HepG2 (cell line): ENCODE data around the gene CRYBA2.

Experiments
- CBX2 ChIP-seq, 2 experiments: fragments of 200-600 bp in 1 of 2; sonication (generic); formaldehyde crosslinking in 1 of 2; IDR thresholded peaks; 2 replicates each; pipeline versions ENCODE4 v1.7.0 to v1.8.1; 2018 to 2022; ENCODE audit warnings: low read depth in 2 of 2, low read length in 1 of 2, mild to moderate bottlenecking in 1 of 2, missing genetic modification reagents in 1 of 2
- ETV6 ChIP-seq: sonication (generic); formaldehyde crosslinking; conservative IDR thresholded peaks from 2 replicates; pipeline ENCODE4 v1.4.0; 2020; ENCODE audit warnings: missing genetic modification reagents
- KLF15 ChIP-seq: sonication (generic); formaldehyde crosslinking; IDR thresholded peaks from 2 replicates; pipeline ENCODE4 v1.8.1; 2023; ENCODE audit warnings: borderline replicate concordance, mild to moderate bottlenecking, inconsistent platforms, missing genetic modification reagents, mixed read lengths
- POLR2A ChIP-seq, 2 experiments: IDR thresholded peaks; 2 replicates each; pipeline ENCODE4 v1.6.1; 2011; ENCODE audit warnings: low read depth in 2 of 2, low read length in 2 of 2, mild to moderate bottlenecking in 1 of 2, moderate library complexity in 1 of 2; ENCODE audit not compliant: insufficient read depth in 1 of 2
- POLR2AphosphoS5 ChIP-seq: IDR thresholded peaks from 2 replicates; pipeline ENCODE4 v1.6.1; 2012; ENCODE audit warnings: low read depth, low read length
- ZNF253 ChIP-seq: sonication (generic); formaldehyde crosslinking; IDR thresholded peaks from 2 replicates; pipeline ENCODE4 v1.8.0; 2022; ENCODE audit warnings: mild to moderate bottlenecking, missing genetic modification reagents, borderline replicate concordance
- ZNF317 ChIP-seq: sonication (generic); formaldehyde crosslinking; IDR thresholded peaks from 2 replicates; pipeline ENCODE4 v1.5.0; 2020; ENCODE audit warnings: mild to moderate bottlenecking, missing genetic modification reagents
- ZSCAN29 ChIP-seq: sonication (generic); formaldehyde crosslinking; conservative IDR thresholded peaks from 2 replicates; pipeline ENCODE4 v1.4.0; 2020; ENCODE audit warnings: mild to moderate bottlenecking, missing genetic modification reagents
- ZSCAN5A ChIP-seq: sonication (generic); formaldehyde crosslinking; IDR thresholded peaks from 2 replicates; pipeline ENCODE4 v1.8.0; 2022; ENCODE audit warnings: mild to moderate bottlenecking, missing genetic modification reagents, borderline replicate concordance
- TF ChIP-seq, protein P1 (sequence below): IDR thresholded peaks from 2 replicates; pipeline ENCODE4 v1.6.1; 2016
- TF ChIP-seq, protein P2 (sequence below): sonication (generic); formaldehyde crosslinking; IDR thresholded peaks from 2 replicates; pipeline ENCODE4 v1.5.0; 2020; ENCODE audit warnings: mild to moderate bottlenecking, missing genetic modification reagents, moderate library complexity
- TF ChIP-seq, protein P3 (sequence below): sonication (generic); formaldehyde crosslinking; IDR thresholded peaks from 2 replicates; pipeline ENCODE4 v1.4.0; 2020; ENCODE audit warnings: missing genetic modification reagents

GRCh38 chr2:218988650-218989049, 4.6 kb downstream of the CRYBA2 start:
- TF ChIP-seq ZNF253 = no peak
- TF ChIP-seq, protein P1, sequence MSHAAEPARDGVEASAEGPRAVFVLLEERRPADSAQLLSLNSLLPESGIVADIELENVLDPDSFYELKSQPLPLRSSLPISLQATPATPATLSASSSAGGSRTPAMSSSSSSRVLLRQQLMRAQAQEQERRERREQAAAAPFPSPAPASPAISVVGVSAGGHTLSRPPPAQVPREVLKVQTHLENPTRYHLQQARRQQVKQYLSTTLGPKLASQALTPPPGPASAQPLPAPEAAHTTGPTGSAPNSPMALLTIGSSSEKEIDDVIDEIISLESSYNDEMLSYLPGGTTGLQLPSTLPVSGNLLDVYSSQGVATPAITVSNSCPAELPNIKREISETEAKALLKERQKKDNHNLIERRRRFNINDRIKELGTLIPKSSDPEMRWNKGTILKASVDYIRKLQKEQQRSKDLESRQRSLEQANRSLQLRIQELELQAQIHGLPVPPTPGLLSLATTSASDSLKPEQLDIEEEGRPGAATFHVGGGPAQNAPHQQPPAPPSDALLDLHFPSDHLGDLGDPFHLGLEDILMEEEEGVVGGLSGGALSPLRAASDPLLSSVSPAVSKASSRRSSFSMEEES = no peak
- no peak for TF ChIP-seq ZSCAN5A
- TF ChIP-seq ETV6 (CRISPR knock-in tag) = no peak
- TF ChIP-seq KLF15 (CRISPR knock-in tag) = no peak
- no peak for TF ChIP-seq ZNF317
- TF ChIP-seq ZSCAN29 (CRISPR knock-in tag) = no peak
- TF ChIP-seq CBX2 (IDR thresholded peaks at IDR 0.05; ENCODE audit: low read depth, low read length) = no peak
- TF ChIP-seq CBX2 (CRISPR knock-in tag; IDR thresholded peaks at IDR 0.05; ENCODE audit: low read depth) = no peak
- TF ChIP-seq, protein P2, sequence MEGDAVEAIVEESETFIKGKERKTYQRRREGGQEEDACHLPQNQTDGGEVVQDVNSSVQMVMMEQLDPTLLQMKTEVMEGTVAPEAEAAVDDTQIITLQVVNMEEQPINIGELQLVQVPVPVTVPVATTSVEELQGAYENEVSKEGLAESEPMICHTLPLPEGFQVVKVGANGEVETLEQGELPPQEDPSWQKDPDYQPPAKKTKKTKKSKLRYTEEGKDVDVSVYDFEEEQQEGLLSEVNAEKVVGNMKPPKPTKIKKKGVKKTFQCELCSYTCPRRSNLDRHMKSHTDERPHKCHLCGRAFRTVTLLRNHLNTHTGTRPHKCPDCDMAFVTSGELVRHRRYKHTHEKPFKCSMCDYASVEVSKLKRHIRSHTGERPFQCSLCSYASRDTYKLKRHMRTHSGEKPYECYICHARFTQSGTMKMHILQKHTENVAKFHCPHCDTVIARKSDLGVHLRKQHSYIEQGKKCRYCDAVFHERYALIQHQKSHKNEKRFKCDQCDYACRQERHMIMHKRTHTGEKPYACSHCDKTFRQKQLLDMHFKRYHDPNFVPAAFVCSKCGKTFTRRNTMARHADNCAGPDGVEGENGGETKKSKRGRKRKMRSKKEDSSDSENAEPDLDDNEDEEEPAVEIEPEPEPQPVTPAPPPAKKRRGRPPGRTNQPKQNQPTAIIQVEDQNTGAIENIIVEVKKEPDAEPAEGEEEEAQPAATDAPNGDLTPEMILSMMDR (CRISPR knock-in tag) = no peak
- TF ChIP-seq, protein P3, sequence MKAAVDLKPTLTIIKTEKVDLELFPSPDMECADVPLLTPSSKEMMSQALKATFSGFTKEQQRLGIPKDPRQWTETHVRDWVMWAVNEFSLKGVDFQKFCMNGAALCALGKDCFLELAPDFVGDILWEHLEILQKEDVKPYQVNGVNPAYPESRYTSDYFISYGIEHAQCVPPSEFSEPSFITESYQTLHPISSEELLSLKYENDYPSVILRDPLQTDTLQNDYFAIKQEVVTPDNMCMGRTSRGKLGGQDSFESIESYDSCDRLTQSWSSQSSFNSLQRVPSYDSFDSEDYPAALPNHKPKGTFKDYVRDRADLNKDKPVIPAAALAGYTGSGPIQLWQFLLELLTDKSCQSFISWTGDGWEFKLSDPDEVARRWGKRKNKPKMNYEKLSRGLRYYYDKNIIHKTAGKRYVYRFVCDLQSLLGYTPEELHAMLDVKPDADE (CRISPR knock-in tag) = no peak
- TF ChIP-seq POLR2A (IDR thresholded peaks at IDR 0.05; ENCODE audit: insufficient read depth in 1 of 2, low read depth in 2 of 2, low read length in 2 of 2) = no peak
- TF ChIP-seq POLR2AphosphoS5 = no peak
